GM12801 (cell line): ENCODE results near the gene EHMT1.

Experiments
- TF ChIP-seq, protein P1 (sequence below): IDR thresholded peaks from one replicate; pipeline ENCODE4 v1.5.1; 2011; ENCODE audit warnings: control low read depth; ENCODE audit not compliant: insufficient read length; ENCODE audit errors: extremely low read depth

EHMT1 gene

DNA sequence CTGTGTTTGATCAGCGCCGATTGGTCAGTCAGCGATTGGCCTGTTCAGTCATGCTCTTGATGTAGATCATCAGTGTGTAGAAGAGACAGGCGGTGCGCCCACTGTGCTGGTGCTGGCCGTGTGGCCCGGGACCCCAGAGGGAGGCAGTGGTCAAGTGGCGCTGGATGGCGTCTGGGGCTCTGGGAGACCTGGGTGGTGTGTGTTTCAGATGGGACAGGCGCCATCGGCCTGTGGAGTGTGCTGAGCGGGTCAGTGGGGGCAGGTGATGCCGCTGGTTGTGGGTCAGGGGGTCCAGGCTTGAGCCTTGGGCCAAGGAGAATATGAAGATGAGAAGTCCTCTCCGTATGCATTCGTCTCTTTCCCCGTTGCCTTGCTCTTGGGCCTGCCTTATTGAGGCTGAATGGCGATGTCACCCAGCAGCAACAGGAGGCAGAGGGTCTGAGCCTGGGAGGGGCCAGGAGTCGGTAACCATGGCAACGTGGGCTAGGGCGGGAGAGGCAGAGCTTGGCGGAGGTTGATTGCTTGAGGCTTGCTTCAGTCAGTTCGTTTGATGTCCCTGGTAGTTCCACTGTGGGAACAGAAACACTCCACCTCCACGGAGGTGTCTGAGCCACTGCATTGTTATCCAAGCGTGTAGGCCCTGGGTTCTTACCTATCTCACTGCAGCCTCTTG lies 141.0 kb downstream of the EHMT1 start:
- TF ChIP-seq, protein P1, sequence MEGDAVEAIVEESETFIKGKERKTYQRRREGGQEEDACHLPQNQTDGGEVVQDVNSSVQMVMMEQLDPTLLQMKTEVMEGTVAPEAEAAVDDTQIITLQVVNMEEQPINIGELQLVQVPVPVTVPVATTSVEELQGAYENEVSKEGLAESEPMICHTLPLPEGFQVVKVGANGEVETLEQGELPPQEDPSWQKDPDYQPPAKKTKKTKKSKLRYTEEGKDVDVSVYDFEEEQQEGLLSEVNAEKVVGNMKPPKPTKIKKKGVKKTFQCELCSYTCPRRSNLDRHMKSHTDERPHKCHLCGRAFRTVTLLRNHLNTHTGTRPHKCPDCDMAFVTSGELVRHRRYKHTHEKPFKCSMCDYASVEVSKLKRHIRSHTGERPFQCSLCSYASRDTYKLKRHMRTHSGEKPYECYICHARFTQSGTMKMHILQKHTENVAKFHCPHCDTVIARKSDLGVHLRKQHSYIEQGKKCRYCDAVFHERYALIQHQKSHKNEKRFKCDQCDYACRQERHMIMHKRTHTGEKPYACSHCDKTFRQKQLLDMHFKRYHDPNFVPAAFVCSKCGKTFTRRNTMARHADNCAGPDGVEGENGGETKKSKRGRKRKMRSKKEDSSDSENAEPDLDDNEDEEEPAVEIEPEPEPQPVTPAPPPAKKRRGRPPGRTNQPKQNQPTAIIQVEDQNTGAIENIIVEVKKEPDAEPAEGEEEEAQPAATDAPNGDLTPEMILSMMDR, result no peak

DNA sequence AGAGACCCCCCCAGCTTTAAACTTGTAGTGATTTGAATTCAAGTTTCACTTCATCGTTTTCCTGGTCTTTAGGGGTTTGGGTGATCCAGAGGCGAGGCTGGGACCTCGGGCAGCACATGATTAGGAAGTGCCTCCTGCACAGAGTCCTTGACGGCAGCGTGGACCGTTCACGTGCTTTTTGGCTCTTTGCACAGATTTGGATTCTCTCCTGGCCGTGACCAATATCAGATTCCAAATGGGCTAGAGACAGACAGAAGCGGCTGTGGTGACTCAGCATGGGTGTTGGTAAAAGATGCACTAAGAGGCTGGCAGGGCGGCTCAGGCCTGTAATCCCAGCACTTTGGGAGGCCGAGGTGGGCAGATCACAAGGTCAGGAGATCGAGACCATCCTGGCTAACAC lies 141.6 kb downstream of the EHMT1 start:
- TF ChIP-seq, protein P1, result no peak

DNA sequence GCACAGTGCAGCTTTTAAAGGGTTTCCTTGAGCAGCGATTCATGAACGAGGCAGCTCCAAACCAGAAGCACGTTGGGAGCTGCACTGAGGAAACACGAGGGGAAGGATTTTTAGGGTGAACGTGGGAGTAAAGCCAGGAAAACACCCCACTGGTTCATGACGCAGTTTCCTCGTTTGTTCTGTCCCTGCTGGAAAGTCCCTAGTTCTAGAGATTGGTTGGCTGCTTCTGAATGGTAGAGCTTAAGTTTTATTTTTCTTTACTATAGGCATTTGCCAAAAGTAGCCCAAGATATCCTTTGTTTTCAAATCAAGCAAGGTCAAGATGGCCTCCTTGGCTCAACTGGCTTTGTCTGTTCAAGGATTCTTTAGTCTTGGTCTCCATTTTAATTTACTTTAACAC lies 142.2 kb downstream of the EHMT1 start:
- TF ChIP-seq, protein P1, result no peak

DNA sequence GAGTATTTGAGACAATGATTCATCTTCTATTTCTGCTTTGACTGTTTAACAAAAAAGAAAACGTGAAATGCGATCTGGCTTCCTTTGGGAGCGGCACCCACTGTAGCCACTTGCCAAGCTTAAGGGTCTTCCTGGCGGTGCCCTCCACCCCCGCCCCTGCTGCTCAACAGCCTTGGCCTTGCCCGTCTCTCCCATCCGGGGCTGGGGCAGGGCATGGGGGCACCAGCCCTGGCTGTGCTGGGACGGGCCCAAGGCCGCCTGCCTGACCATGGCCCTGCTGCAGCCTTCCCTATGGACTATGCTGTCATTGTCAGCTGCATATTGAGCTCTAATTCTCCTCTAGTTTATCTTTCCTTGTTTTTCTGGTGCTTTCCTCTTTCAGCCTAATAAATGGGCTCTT lies 143.0 kb downstream of the EHMT1 start:
- TF ChIP-seq, protein P1, result no peak

DNA sequence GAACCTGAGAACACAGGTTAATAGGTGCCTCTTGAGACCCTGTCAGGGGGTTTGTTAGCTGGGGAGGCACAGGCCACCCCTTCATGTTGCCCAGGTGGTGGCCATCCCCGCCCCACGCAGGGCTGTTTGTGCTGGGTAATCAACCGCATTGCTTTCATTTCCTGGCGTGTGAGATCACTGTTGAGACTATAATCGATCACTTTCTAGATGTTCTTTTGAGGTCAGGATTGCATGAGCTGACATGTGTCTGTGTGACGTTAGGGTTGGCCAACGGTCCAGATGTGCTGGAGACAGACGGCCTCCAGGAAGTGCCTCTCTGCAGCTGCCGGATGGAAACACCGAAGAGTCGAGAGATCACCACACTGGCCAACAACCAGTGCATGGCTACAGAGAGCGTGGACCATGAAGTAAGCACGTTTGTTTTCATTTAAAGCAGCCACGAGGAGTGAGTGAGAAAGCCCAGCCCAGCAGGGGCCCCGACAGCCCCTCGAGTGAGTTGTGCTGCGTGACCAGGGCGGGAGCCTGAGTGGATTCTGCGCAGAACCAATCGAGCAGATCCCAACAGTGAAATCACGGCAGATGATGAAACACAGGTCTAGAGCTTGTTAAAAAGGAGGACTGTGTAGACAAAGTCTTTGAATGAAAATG lies 143.7 kb downstream of the EHMT1 start:
- TF ChIP-seq, protein P1, result no peak

DNA sequence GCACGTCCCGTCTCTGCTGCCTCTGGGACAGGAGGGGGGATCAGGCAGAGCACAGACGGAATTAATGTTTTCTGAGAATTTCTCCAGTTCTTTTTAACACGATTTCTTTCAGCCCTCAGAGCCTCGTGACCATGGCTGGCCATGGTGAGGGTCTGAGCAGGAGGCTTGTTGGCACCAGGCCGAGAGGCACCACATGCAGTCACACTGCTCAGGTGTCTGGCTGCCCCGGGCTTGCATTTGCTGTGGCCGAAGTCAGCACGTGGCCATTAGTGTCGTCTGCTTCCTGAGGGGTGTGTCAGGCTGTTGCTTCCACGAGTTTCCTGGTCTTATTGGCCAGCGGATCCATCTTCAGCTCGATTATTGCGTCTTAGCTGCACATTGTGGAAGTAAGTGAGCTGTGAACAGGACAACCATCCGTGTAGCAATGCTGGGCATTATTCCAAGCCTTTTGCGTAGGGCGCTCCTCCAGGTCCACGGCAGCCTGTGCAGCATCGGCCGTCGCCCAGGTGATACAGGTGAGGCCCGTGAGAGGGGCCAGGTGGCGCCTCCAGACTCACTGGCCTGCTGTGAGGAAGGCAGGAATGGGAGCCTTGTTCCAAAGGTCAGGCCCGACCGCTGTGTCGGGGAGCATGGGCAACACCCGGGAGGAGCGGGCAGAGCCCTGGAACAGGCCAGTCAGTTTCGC lies 144.6 kb downstream of the EHMT1 start:
- TF ChIP-seq, protein P1, result no peak

DNA sequence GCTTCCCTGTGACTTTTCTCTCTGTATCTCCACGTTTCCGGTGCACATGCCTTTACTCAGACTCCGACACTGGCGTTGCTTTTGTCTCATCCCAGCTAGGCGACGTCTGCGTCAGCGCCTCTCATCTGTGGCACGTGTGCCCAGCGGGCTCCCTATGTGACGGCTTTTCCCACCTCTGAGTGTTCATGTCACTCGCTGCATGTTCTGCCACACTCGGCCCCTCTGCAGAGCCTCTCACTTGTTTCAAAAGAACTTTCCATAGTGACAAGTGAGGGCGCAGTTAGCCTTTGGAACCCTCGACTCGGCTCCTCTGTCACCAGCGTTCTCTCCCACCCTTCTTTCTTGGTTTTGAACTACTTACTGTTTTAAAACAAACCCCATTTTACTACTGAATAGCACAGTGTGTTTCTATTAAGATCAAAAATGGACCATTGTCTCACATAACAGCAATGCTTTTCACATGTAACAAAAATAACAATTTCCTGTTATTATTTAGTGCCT lies 145.4 kb downstream of the EHMT1 start:
- TF ChIP-seq, protein P1, result no peak
